A549 (cell line): ENCODE data around the gene LYZL6.

Source experiments
- CHD4 ChIP-seq: fragments of 200-600 bp; sonication (generic); IDR thresholded peaks from 2 replicates; pipeline ENCODE4 v1.6.1; 2016; ENCODE audit warnings: antibody characterized with exemption, mild to moderate bottlenecking, borderline replicate concordance
- FOSL2 ChIP-seq, 2 experiments: fragments of 450-650 bp in 1 of 2; fragments of >200 bp in 1 of 2; sonication (Bioruptor Twin) in 1 of 2; formaldehyde crosslinking; IDR thresholded peaks; 2 replicates each; pipeline versions ENCODE4 v1.5.0 to v1.6.1; 2016 to 2020; ENCODE audit warnings: mild to moderate bottlenecking in 1 of 2, moderate library complexity in 1 of 2
- JUN ChIP-seq, 2 experiments: fragments of >200 bp; sonication (Bioruptor Twin); formaldehyde crosslinking; IDR thresholded peaks; 2 replicates in 1 of 2; 3 replicates in 1 of 2; pipeline ENCODE4 v1.6.1; 2016 to 2017
- MAZ ChIP-seq: fragments of 150-350 bp; IDR thresholded peaks from 2 replicates; pipeline ENCODE4 v1.6.1; 2014; ENCODE audit warnings: antibody characterized with exemption, low read depth, low read length, borderline replicate concordance
- NFE2L2 ChIP-seq: fragments of 150-350 bp; conservative IDR thresholded peaks from 2 replicates; pipeline ENCODE4 v1.6.1; 2014; ENCODE audit warnings: low read length
- NPAS2 ChIP-seq: fragments of 250-450 bp; sonication (Bioruptor Pico); IDR thresholded peaks from 2 replicates; pipeline ENCODE4 v1.8.0; 2022; ENCODE audit warnings: mild to moderate bottlenecking, moderate library complexity, borderline replicate concordance
- POLR2A ChIP-seq: IDR thresholded peaks from 2 replicates; pipeline ENCODE4 v1.6.1; 2012; ENCODE audit warnings: mild to moderate bottlenecking, low read length
- TF ChIP-seq, protein P1 (sequence below): fragments of 250-450 bp; sonication (Bioruptor Pico); IDR thresholded peaks from 2 replicates; pipeline ENCODE4 v1.5.0; 2021; ENCODE audit warnings: mild to moderate bottlenecking, moderate library complexity, borderline replicate concordance
- TF ChIP-seq, protein P2 (sequence below): fragments of >200 bp; sonication (Bioruptor Twin); formaldehyde crosslinking; IDR thresholded peaks from 3 replicates; pipeline ENCODE4 v1.5.1; 2016
- TF ChIP-seq, protein P3 (sequence below): IDR thresholded peaks from 2 replicates; pipeline ENCODE4 v1.6.1; 2012

DNA sequence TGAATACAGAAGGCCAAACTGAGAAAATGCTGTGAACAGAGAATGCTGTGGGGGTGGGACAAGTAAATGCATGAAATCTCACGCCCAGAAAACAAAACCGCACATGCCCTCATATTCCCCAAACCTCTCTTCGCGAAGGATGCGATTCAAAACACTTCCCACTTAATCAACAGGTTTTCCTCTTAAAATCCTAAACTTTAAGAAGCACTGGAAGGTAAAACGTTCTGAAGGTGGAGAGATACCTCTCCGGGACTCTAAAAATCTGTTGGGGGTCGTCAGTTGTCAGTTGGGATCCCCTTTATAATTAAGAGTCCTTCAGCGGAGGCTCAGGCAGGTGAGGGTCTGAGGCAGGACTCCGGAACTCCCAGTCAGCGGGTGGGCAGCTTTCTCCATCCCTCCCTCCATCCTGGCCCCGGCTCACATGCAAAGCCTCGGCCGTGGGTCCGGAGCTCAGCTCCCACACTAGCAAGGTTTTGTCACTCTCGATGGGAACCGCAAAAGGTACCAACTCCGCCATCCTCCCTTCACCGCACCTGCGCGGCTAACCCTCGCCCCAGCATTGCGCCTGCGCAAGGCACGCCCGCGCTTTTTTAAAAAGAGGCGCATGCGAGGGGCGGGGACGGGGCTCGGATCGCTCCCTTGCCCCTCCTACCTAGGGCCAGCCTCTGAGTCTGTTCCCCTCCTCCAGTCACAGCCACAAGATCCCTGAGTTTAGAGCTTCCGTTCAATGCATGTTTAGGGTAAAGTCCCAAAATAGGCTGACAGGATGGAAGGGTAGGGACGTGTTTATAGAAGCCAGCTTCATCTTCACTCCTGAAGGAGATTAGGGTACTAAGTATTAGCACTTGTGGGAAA is 13.1 kb downstream of the LYZL6 start, which contains the start of gene RDM1:
- TF ChIP-seq, protein P1, sequence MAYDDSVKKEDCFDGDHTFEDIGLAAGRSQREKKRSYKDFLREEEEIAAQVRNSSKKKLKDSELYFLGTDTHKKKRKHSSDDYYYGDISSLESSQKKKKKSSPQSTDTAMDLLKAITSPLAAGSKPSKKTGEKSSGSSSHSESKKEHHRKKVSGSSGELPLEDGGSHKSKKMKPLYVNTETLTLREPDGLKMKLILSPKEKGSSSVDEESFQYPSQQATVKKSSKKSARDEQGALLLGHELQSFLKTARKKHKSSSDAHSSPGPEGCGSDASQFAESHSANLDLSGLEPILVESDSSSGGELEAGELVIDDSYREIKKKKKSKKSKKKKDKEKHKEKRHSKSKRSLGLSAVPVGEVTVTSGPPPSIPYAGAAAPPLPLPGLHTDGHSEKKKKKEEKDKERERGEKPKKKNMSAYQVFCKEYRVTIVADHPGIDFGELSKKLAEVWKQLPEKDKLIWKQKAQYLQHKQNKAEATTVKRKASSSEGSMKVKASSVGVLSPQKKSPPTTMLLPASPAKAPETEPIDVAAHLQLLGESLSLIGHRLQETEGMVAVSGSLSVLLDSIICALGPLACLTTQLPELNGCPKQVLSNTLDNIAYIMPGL (CRISPR knock-in tag), result no peak
- no peak for TF ChIP-seq MAZ
- peak; percentile 71 for TF ChIP-seq POLR2A
- TF ChIP-seq CHD4, result no peak
- TF ChIP-seq, protein P2, sequence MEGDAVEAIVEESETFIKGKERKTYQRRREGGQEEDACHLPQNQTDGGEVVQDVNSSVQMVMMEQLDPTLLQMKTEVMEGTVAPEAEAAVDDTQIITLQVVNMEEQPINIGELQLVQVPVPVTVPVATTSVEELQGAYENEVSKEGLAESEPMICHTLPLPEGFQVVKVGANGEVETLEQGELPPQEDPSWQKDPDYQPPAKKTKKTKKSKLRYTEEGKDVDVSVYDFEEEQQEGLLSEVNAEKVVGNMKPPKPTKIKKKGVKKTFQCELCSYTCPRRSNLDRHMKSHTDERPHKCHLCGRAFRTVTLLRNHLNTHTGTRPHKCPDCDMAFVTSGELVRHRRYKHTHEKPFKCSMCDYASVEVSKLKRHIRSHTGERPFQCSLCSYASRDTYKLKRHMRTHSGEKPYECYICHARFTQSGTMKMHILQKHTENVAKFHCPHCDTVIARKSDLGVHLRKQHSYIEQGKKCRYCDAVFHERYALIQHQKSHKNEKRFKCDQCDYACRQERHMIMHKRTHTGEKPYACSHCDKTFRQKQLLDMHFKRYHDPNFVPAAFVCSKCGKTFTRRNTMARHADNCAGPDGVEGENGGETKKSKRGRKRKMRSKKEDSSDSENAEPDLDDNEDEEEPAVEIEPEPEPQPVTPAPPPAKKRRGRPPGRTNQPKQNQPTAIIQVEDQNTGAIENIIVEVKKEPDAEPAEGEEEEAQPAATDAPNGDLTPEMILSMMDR, result no peak
- TF ChIP-seq NPAS2 (CRISPR knock-in tag), result no peak
- no peak for TF ChIP-seq NFE2L2
- TF ChIP-seq FOSL2 (IDR thresholded peaks at IDR 0.05), result no peak
- no peak for TF ChIP-seq FOSL2 (CRISPR knock-in tag; IDR thresholded peaks at IDR 0.05)
- TF ChIP-seq, protein P3, sequence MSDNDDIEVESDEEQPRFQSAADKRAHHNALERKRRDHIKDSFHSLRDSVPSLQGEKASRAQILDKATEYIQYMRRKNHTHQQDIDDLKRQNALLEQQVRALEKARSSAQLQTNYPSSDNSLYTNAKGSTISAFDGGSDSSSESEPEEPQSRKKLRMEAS, result peak; percentile 94
- peak in 1 of 2 experiments; percentile 65; a peak in 1 of 5 replicates for TF ChIP-seq JUN (IDR thresholded peaks at IDR 0.05)
